IMR-90 (cell line): ENCODE measurements around the gene CFAP126. TPM values are rescaled to one million over a fixed set of nuclear protein-coding genes. Genes with fewer than 3 reads are reported as not detected.

Experiments
- ATAC-seq: fragments of 200-7000 bp; cut with Tn5 transposase; 2 replicates; pipeline ENCODE4 v1.9.1; 2020; ENCODE audit warnings: low read depth, mild to moderate bottlenecking, moderate library complexity
- BruUV-seq: library from RNA; stranded (reverse); fragments of 400-500 nt; replicated peaks from 2 replicates; lab custom pipeline; 2021; lab: Mats Ljungman, UMichigan
- CTCF ChIA-PET: fragments of 300-600 bp; formaldehyde crosslinking; extraction: SDS; loops from one replicate; lab custom pipeline; 2021; ENCODE audit warnings: antibody characterized with exemption; lab: Yijun Ruan, JAX
- POLR2A ChIA-PET: fragments of 300-600 bp; sonication (Branson Sonifier 250); formaldehyde crosslinking; loops from one replicate; lab custom pipeline; 2022; ENCODE audit warnings: antibody characterized with exemption; ENCODE audit not compliant: unreplicated experiment; lab: Charles Lee
- DNase-seq: peaks from one replicate; pipeline ENCODE4 v3.0.0; 2013
- H2AFZ ChIP-seq: replicated peaks from 2 replicates; pipeline ENCODE3; 2013; ENCODE audit warnings: low read length, mild to moderate bottlenecking; ENCODE audit not compliant: poor library complexity
- H2AK5ac ChIP-seq: 2 replicates; pipeline ENCODE4 v1.6.1; 2013; ENCODE audit warnings: low read depth, low read length, inconsistent platforms
- H2AK9ac ChIP-seq: replicated peaks from 2 replicates; pipeline ENCODE3; 2013; ENCODE audit warnings: mild to moderate bottlenecking, low read depth, low read length, moderate library complexity; ENCODE audit not compliant: poor library complexity
- H2BK120ac ChIP-seq: 2 replicates; pipeline ENCODE4 v1.6.1; 2013; ENCODE audit warnings: low read depth, low read length, inconsistent platforms
- H2BK15ac ChIP-seq: 3 replicates; pipeline ENCODE4 v1.6.1; 2013; ENCODE audit warnings: low read depth, low read length, inconsistent platforms
- H2BK20ac ChIP-seq: 2 replicates; pipeline ENCODE4 v1.6.1; 2013; ENCODE audit warnings: low read depth, mild to moderate bottlenecking, inconsistent platforms, low read length, moderate library complexity
- H2BK5ac ChIP-seq: 2 replicates; pipeline ENCODE4 v1.6.1; 2013; ENCODE audit warnings: mild to moderate bottlenecking, low read depth, low read length, inconsistent platforms; ENCODE audit not compliant: poor library complexity, severe bottlenecking
- H3K14ac ChIP-seq: replicated peaks from 2 replicates; pipeline ENCODE4 v1.6.1; 2013; ENCODE audit warnings: low read depth, low read length, inconsistent platforms
- H3K18ac ChIP-seq: 2 replicates; pipeline ENCODE4 v1.6.1; 2013; ENCODE audit warnings: low read depth, low read length, control low read depth
- H3K23ac ChIP-seq: 2 replicates; pipeline ENCODE4 v1.6.1; 2013; ENCODE audit warnings: low read depth, low read length, inconsistent platforms
- H3K27ac ChIP-seq: 2 replicates; pipeline ENCODE4 v1.5.1; 2013; ENCODE audit warnings: mild to moderate bottlenecking, control low read depth, low read length; ENCODE audit not compliant: insufficient read depth
- H3K27me3 ChIP-seq: 2 replicates; pipeline ENCODE4 v1.6.1; 2013; ENCODE audit warnings: low read length; ENCODE audit not compliant: control insufficient read depth, insufficient read depth
- H3K36me3 ChIP-seq: 2 replicates; pipeline ENCODE4 v1.6.1; 2013; ENCODE audit warnings: low read length, mixed read lengths; ENCODE audit not compliant: control insufficient read depth, insufficient read depth
- H3K4ac ChIP-seq: 2 replicates; pipeline ENCODE4 v1.6.1; 2013; ENCODE audit warnings: low read depth, low read length, inconsistent platforms
- H3K4me1 ChIP-seq: 2 replicates; pipeline ENCODE4 v1.6.1; 2013; ENCODE audit warnings: low read length, mixed read lengths; ENCODE audit not compliant: control insufficient read depth, insufficient read depth
- H3K4me2 ChIP-seq: 2 replicates; pipeline ENCODE4 v1.6.1; 2013; ENCODE audit warnings: low read depth, mild to moderate bottlenecking, control low read depth, low read length, moderate library complexity
- H3K4me3 ChIP-seq: 2 replicates; pipeline ENCODE4 v1.5.1; 2013; ENCODE audit warnings: low read depth, mild to moderate bottlenecking, control low read depth, low read length, moderate library complexity; ENCODE audit not compliant: insufficient read depth
- H3K56ac ChIP-seq: 2 replicates; pipeline ENCODE4 v1.6.1; 2013; ENCODE audit warnings: low read length, inconsistent platforms; ENCODE audit not compliant: insufficient read depth; ENCODE audit errors: extremely low read depth
- H3K79me1 ChIP-seq, 2 experiments: 2 replicates each; pipeline ENCODE4 v1.6.1; 2013; ENCODE audit warnings: low read length in 2 of 2, inconsistent platforms in 1 of 2, low read depth in 1 of 2
- H3K9ac ChIP-seq: 2 replicates; pipeline ENCODE4 v1.6.1; 2013; ENCODE audit warnings: low read depth, low read length, control low read depth
- H3K9me1 ChIP-seq: 2 replicates; pipeline ENCODE4 v1.6.1; 2013; ENCODE audit warnings: low read length, inconsistent platforms; ENCODE audit not compliant: insufficient read depth
- H3K9me3 ChIP-seq: 2 replicates; pipeline ENCODE4 v1.6.1; 2013; ENCODE audit warnings: low read length; ENCODE audit not compliant: control insufficient read depth, insufficient read depth
- H4K20me1 ChIP-seq: 2 replicates; pipeline ENCODE4 v1.6.1; 2013; ENCODE audit warnings: low read length, inconsistent platforms; ENCODE audit not compliant: insufficient read depth
- H4K5ac ChIP-seq: 2 replicates; pipeline ENCODE4 v1.6.1; 2013; ENCODE audit warnings: mild to moderate bottlenecking, low read depth, low read length, control low read depth
- H4K8ac ChIP-seq, 2 experiments: 2 replicates each; pipeline ENCODE4 v1.6.1; 2013; ENCODE audit warnings: low read depth in 2 of 2, low read length in 2 of 2, control low read depth in 1 of 2, inconsistent platforms in 1 of 2
- H4K91ac ChIP-seq: 2 replicates; pipeline ENCODE4 v1.6.1; 2013; ENCODE audit warnings: low read depth, low read length, inconsistent platforms; ENCODE audit not compliant: insufficient read depth
- BHLHE40 ChIP-seq: fragments of 150-350 bp; IDR thresholded peaks from 2 replicates; pipeline ENCODE4 v1.6.1; 2016; ENCODE audit warnings: mild to moderate bottlenecking, low read depth, low read length
- CHD1 ChIP-seq: IDR thresholded peaks from 2 replicates; pipeline ENCODE4 v1.6.1; 2012; ENCODE audit warnings: low read depth, low read length, improper control_type of control experiment
- ELK1 ChIP-seq: fragments of 150-350 bp; IDR thresholded peaks from 2 replicates; pipeline ENCODE4 v1.6.1; 2016; ENCODE audit warnings: low read depth, mild to moderate bottlenecking, low read length, moderate library complexity, borderline replicate concordance
- FOS ChIP-seq: fragments of 150-350 bp; IDR thresholded peaks from 2 replicates; pipeline ENCODE4 v1.6.1; 2016; ENCODE audit warnings: low read depth, low read length
- MAZ ChIP-seq: IDR thresholded peaks from 2 replicates; pipeline ENCODE4 v1.6.1; 2012; ENCODE audit warnings: low read depth, mild to moderate bottlenecking, low read length, improper control_type of control experiment, moderate library complexity, borderline replicate concordance
- MXI1 ChIP-seq: IDR thresholded peaks from 2 replicates; pipeline ENCODE4 v1.6.1; 2012; ENCODE audit warnings: low read depth, mild to moderate bottlenecking, low read length, moderate library complexity, borderline replicate concordance
- NFE2L2 ChIP-seq: fragments of 150-350 bp; IDR thresholded peaks from 2 replicates; pipeline ENCODE4 v1.6.1; 2016; ENCODE audit warnings: low read depth, mild to moderate bottlenecking, low read length
- POLR2A ChIP-seq: IDR thresholded peaks from 2 replicates; pipeline ENCODE4 v1.6.1; 2012; ENCODE audit warnings: mild to moderate bottlenecking, low read depth, low read length
- RAD21 ChIP-seq: IDR thresholded peaks from 2 replicates; pipeline ENCODE4 v1.6.1; 2012; ENCODE audit warnings: low read length, improper control_type of control experiment
- RCOR1 ChIP-seq: IDR thresholded peaks from 2 replicates; pipeline ENCODE4 v1.6.1; 2012; ENCODE audit warnings: mild to moderate bottlenecking, low read length, improper control_type of control experiment; ENCODE audit not compliant: insufficient replicate concordance
- SMC3 ChIP-seq: fragments of 150-350 bp; IDR thresholded peaks from 2 replicates; pipeline ENCODE4 v1.6.1; 2016; ENCODE audit warnings: low read depth, mild to moderate bottlenecking, antibody characterized with exemption, low read length, moderate library complexity
- WGBS, 2 experiments: methylation state at CpG; one replicate each; pipeline versions ENCODE4 v1.1.5 to v1.1.7; 2013; ENCODE audit warnings: missing lambda C conversion rate in 2 of 2; ENCODE audit not compliant: insufficient read length in 1 of 2; ENCODE audit errors: extremely low coverage in 2 of 2; 5-methylcytosine and 5-hydroxymethylcytosine counted together
- dilution Hi-C: fragments of 300-500 bp; cut with HindIII; formaldehyde crosslinking; loops from one replicate; pipeline ENCODE4 v1.14.3; 2018; ENCODE audit warnings: low sequenced_read_pairs; ENCODE audit not compliant: unreplicated experiment
- in situ Hi-C: fragments of 300-500 bp; cut with MboI; formaldehyde crosslinking; loops from 3 replicates; pipeline ENCODE4 v1.14.3; 2019; ENCODE audit warnings: low sequenced_read_pairs, inconsistent platforms, mixed read lengths
- intact Hi-C: fragments of 100-400 bp; cut with micrococcal nuclease; formaldehyde crosslinking; loops from 2 replicates; pipeline ENCODE4 v1.10.0; 2022
- polyA plus RNA-seq, 3 experiments: library from polyadenylated mRNA; depleted of rRNA; stranded (reverse); fragments of >200 nt; gene quantifications; 2 replicates each; pipeline ENCODE4 v1.2.3, GENCODE V29; 2012; ENCODE audit warnings: low replicate concordance in 1 of 3
- total RNA-seq: library from RNA; depleted of rRNA; stranded (reverse); fragments of >200 nt; gene quantifications from 2 replicates; pipeline ENCODE4 v1.2.3, GENCODE V29; 2012
- TF ChIP-seq, protein P1 (sequence below): fragments of 150-350 bp; IDR thresholded peaks from 2 replicates; pipeline ENCODE4 v1.6.1; 2017; ENCODE audit warnings: mild to moderate bottlenecking, antibody characterized with exemption, low read length, low read depth

The CFAP126 gene
- total and polyA plus RNA-seq, 2 of the 4 experiments (the other 2 are of a cell fraction) = not detected

DNA sequence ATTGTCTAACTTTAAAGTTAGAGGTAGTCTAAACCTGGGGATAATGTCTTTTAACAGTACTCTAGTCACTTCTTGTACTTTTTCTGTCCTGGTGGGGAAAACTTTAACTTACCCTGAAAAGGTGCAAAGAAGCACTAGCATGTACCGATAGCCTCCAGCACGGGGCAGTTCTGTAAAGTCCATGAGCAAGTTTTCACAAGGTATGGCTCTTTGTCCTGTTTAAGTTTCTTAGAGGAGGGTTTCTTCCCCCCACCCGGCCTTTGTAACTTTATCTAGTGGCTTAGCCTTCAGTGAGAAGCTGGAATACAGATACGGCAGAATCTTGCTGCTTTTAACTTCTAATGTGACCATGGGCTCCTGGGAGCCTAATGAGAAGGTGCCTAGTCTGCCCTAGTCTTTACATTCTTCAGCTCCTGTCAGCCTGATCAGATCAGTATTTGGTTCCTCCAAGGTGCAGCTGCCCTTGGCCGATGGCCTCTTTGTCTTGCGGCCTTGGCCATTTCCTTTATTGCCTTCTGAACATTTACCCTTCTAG, 39.8 kb upstream of the CFAP126 start:
- H3K4me3 ChIP-seq = no peak overlapping the region
- no peak overlapping the region for H3K56ac ChIP-seq
- no peak overlapping the region for H3K4ac ChIP-seq
- no peaks in the 10 kb centered on the region for H3K4me1 ChIP-seq
- H2BK20ac ChIP-seq = no peak overlapping the region
- no peak overlapping the region for H2AK9ac ChIP-seq
- H4K8ac ChIP-seq = no peak overlapping the region
- H4K91ac ChIP-seq = no peak overlapping the region
- H3K27me3 ChIP-seq = peaks cover 6% of the 10 kb centered on the region
- in situ Hi-C loops = no loop called here
- no peak overlapping the region for H2BK15ac ChIP-seq
- ChIA-PET POLR2A (no interaction called here), CTCF (no interaction called here)
- no peak overlapping the region for H2BK5ac ChIP-seq
- no peak overlapping the region for H3K14ac ChIP-seq
- H3K9ac ChIP-seq = no peak overlapping the region
- no peak overlapping the region for H3K23ac ChIP-seq
- no peak overlapping the region for H3K27ac ChIP-seq
- H3K4me2 ChIP-seq = no peak overlapping the region
- no peak overlapping the region for H3K18ac ChIP-seq
- no peak overlapping the region for H2AFZ ChIP-seq
- H4K20me1 ChIP-seq = no peaks in the 10 kb centered on the region
- no peaks in the 10 kb centered on the region for H3K9me1 ChIP-seq
- H3K9me3 ChIP-seq = no peaks in the 10 kb centered on the region
- ATAC-seq (no peak), DNase-seq (no peak)
- H2AK5ac ChIP-seq = no peak overlapping the region
- WGBS, 2 experiments = 65% methylated on average over 3 of the region's 6 CpGs; no CpG with 5 or more reads in 1 of the 2 experiments
- no peak overlapping the region for H4K5ac ChIP-seq
- BruUV-seq = no TSS peak
- H3K79me1 ChIP-seq = no peaks in the 10 kb centered on the region
- no peak overlapping the region for H2BK120ac ChIP-seq
- no peaks in the 10 kb centered on the region for H3K36me3 ChIP-seq
- TF ChIP-seq RAD21 (no peak), CHD1 (no peak), NFE2L2 (no peak), MXI1 (no peak), MAZ (no peak), BHLHE40 (no peak), RCOR1 (no peak), FOS (no peak), POLR2A (no peak), SMC3 (no peak), ELK1 (no peak)
- TF ChIP-seq, protein P1, sequence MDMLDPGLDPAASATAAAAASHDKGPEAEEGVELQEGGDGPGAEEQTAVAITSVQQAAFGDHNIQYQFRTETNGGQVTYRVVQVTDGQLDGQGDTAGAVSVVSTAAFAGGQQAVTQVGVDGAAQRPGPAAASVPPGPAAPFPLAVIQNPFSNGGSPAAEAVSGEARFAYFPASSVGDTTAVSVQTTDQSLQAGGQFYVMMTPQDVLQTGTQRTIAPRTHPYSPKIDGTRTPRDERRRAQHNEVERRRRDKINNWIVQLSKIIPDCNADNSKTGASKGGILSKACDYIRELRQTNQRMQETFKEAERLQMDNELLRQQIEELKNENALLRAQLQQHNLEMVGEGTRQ = no peak
- intact Hi-C loops = no loop called here
- dilution Hi-C loops = no loop called here
